K562 treated with DMSO at 1 percent for 24 hours (cell line): ENCODE results near the gene EQTN. TPM values are rescaled to one million over a fixed set of nuclear protein-coding genes. Genes with fewer than 3 reads are reported as not detected.

ENCODE experiments used
- total RNA-seq: library from RNA; unstranded; fragments of 300-600 nt; gene quantifications from 2 replicates; pipeline ENCODE4 v1.2.3, GENCODE V29; 2022; ENCODE audit warnings: low read depth; ENCODE audit not compliant: insufficient read depth

EQTN gene
- not detected in 2 replicates for total RNA-seq

GRCh38 chr9:27297050-27297449 is at the start of gene EQTN:
TSS of gene EQTN (minus strand) at chr9:27297150. CDS start at chr9:27297055, 95 bp downstream.

Other genes starting within 250 kb of the EQTN start
- gene TEK, start 187.9 kb downstream of the EQTN start, total RNA-seq, result not detected in 2 replicates
- gene IFNK, start 227.1 kb upstream of the EQTN start, total RNA-seq, result not detected in 2 replicates
- 1.8 and 2.3 TPM in 2 replicates for gene MOB3B, start 232.7 kb upstream of the EQTN start, total RNA-seq